K562 (cell line): Measurements from ENCODE around the gene GHRH. TPM values are rescaled to one million over a fixed set of nuclear protein-coding genes. Genes with fewer than 3 reads are reported as not detected.

ENCODE experiments used
- ATAC-seq: fragments of 200-7000 bp; cut with Tn5 transposase; 3 replicates; pipeline ENCODE4 v1.9.1; 2020; ENCODE audit warnings: moderate library complexity
- BruUV-seq: library from RNA; stranded (reverse); fragments of 400-500 nt; replicated peaks from 2 replicates; lab custom pipeline; 2021; lab: Mats Ljungman, UMichigan
- CTCF ChIA-PET: fragments of 300-600 bp; formaldehyde crosslinking; extraction: SDS; loops from one replicate; lab custom pipeline; 2021; ENCODE audit warnings: low intra/inter-chr PET ratio; lab: Yijun Ruan, JAX
- POLR2A ChIA-PET: fragments of 300-600, 350-650 bp; sonication (Branson Sonifier 250); formaldehyde crosslinking; extraction: SDS; loops from one replicate; lab custom pipeline; 2021; ENCODE audit warnings: antibody characterized with exemption, inconsistent platforms; lab: Yijun Ruan, JAX
- DNase-seq, 4 experiments: peaks; one replicate each; pipeline versions ENCODE4 v3.0.0 to v3.0.0-alpha.2; 2011 to 2018; ENCODE audit warnings: low spot score in 3 of 4, mixed read lengths in 3 of 4; ENCODE audit errors: extremely low read depth in 1 of 4
- FAIRE-seq: peaks from 2 replicates; lab custom pipeline; 2011; peaks lifted over from hg19 to GRCh38; lab: Jason Lieb, UNC
- H2AFZ ChIP-seq: 2 replicates; pipeline ENCODE4 v1.6.0; 2011; ENCODE audit warnings: low read depth, low read length, control low read depth, inconsistent platforms
- H3K27ac ChIP-seq: fragments of 200-600 bp; 3 replicates; pipeline ENCODE4 v1.8.0; 2011; ENCODE audit warnings: low read depth, mild to moderate bottlenecking, control low read depth, inconsistent platforms, low read length, moderate library complexity, mixed read lengths; ENCODE audit errors: extremely low read depth
- H3K27me3 ChIP-seq, 2 experiments: fragments of 300-600 bp in 1 of 2; 2 replicates in 1 of 2; 3 replicates in 1 of 2; pipeline versions ENCODE4 v1.6.0 to v1.8.0; 2011; ENCODE audit warnings: inconsistent platforms in 2 of 2, low read length in 2 of 2, mild to moderate bottlenecking in 1 of 2, mixed read lengths in 1 of 2, moderate library complexity in 1 of 2; ENCODE audit not compliant: control insufficient read depth in 2 of 2, insufficient read depth in 2 of 2
- H3K36me3 ChIP-seq: fragments of 300-600 bp; 3 replicates; pipeline ENCODE4 v1.8.0; 2011; ENCODE audit warnings: mild to moderate bottlenecking, low read length, inconsistent platforms; ENCODE audit not compliant: control insufficient read depth, insufficient read depth
- H3K4me1 ChIP-seq, 2 experiments: fragments of 200-600 bp in 1 of 2; replicated peaks in 1 of 2; 2 replicates in 1 of 2; 3 replicates in 1 of 2; pipeline versions ENCODE4 v1.5.1 to v1.8.0; 2011; ENCODE audit warnings: inconsistent platforms in 2 of 2, low read length in 2 of 2, mild to moderate bottlenecking in 1 of 2, mixed read lengths in 1 of 2, moderate library complexity in 1 of 2; ENCODE audit not compliant: control insufficient read depth in 2 of 2, insufficient read depth in 2 of 2
- H3K4me2 ChIP-seq: 2 replicates; pipeline ENCODE4 v1.6.1; 2011; ENCODE audit warnings: low read length, control low read depth, inconsistent platforms, mixed read lengths; ENCODE audit not compliant: insufficient read depth
- H3K4me3 ChIP-seq: fragments of 200-600 bp; sonication (generic), shearing (Covaris generic); 2 replicates; pipeline ENCODE4 v1.5.1; 2016; ENCODE audit warnings: control low read depth, inconsistent platforms
- H3K79me2 ChIP-seq: fragments of 200-600 bp; 3 replicates; pipeline ENCODE4 v1.8.0; 2011; ENCODE audit warnings: low read length, inconsistent platforms; ENCODE audit not compliant: control insufficient read depth, insufficient read depth
- H3K9ac ChIP-seq, 2 experiments: 2 replicates each; pipeline versions ENCODE4 v1.6.0 to v1.6.1; 2011; ENCODE audit warnings: low read depth in 2 of 2, low read length in 2 of 2, control low read depth in 1 of 2, inconsistent platforms in 1 of 2, mild to moderate bottlenecking in 1 of 2, mixed read lengths in 1 of 2; ENCODE audit not compliant: insufficient read depth in 1 of 2
- H3K9me1 ChIP-seq: one replicate; pipeline ENCODE4 v1.6.0; 2011; ENCODE audit warnings: inconsistent platforms, mild to moderate bottlenecking, low read length, moderate library complexity; ENCODE audit not compliant: control insufficient read depth, insufficient read depth
- H3K9me3 ChIP-seq: replicated peaks from 2 replicates; pipeline ENCODE4 v1.5.1; 2011; ENCODE audit warnings: low read depth, low read length, inconsistent platforms; ENCODE audit not compliant: control insufficient read depth, insufficient read depth
- H4K20me1 ChIP-seq: replicated peaks from 2 replicates; pipeline ENCODE4 v1.6.1; 2011; ENCODE audit warnings: low read length, inconsistent platforms, mixed read lengths; ENCODE audit not compliant: control insufficient read depth, insufficient read depth
- BCL6 ChIP-seq: fragments of 250-450 bp; sonication (Bioruptor Pico); IDR thresholded peaks from 2 replicates; pipeline ENCODE4 v1.4.0; 2020
- HNRNPL ChIP-seq: fragments of 200-400 bp; formaldehyde crosslinking; IDR thresholded peaks from 2 replicates; pipeline ENCODE4 v1.6.1; 2017; ENCODE audit warnings: low read depth, mild to moderate bottlenecking, low read length
- HNRNPUL1 ChIP-seq: fragments of 200-400 bp; formaldehyde crosslinking; IDR thresholded peaks from 2 replicates; pipeline ENCODE4 v1.6.1; 2017; ENCODE audit warnings: low read length
- MEIS2 ChIP-seq: fragments of 450-650 bp; IDR thresholded peaks from 2 replicates; pipeline ENCODE4 v1.6.1; 2014; ENCODE audit warnings: mild to moderate bottlenecking; ENCODE audit not compliant: partially characterized antibody
- MTA1 ChIP-seq: fragments of 450-650 bp; IDR thresholded peaks from 2 replicates; pipeline ENCODE4 v1.6.1; 2017; ENCODE audit warnings: borderline replicate concordance
- NR3C1 ChIP-seq: sonication (generic); formaldehyde crosslinking; IDR thresholded peaks from 2 replicates; pipeline ENCODE4 v1.8.1; 2022; ENCODE audit warnings: missing genetic modification reagents
- PHB2 ChIP-seq: fragments of 450-650 bp; IDR thresholded peaks from 2 replicates; pipeline ENCODE4 v1.6.1; 2017; ENCODE audit warnings: low read depth
- POLR2H ChIP-seq: IDR thresholded peaks from 2 replicates; pipeline ENCODE4 v1.6.1; 2016; ENCODE audit warnings: missing genetic modification characterization, low read depth, mild to moderate bottlenecking, control low read depth, missing compliant biosample characterization, moderate library complexity
- SIN3A ChIP-seq, 2 experiments: fragments of 150-350 bp in 1 of 2; IDR thresholded peaks; 2 replicates each; pipeline ENCODE4 v1.6.1; 2011 to 2016; ENCODE audit warnings: borderline replicate concordance in 2 of 2, low read depth in 2 of 2, low read length in 2 of 2, mild to moderate bottlenecking in 2 of 2, moderate library complexity in 2 of 2; ENCODE audit not compliant: control insufficient read depth in 1 of 2
- WGBS: fragments of 100-300 bp; shearing (Covaris generic); methylation state at CpG from one replicate; pipeline ENCODE4 v1.1.6; 2016; ENCODE audit warnings: low coverage, mixed read lengths; ENCODE audit not compliant: insufficient coverage; ENCODE audit errors: missing lambda C conversion rate; 5-methylcytosine and 5-hydroxymethylcytosine counted together
- in situ Hi-C: fragments of 300-500 bp; cut with MboI; formaldehyde crosslinking; loops from 4 replicates; pipeline ENCODE4 v1.15.0; 2018; ENCODE audit warnings: inconsistent platforms, mixed read lengths
- intact Hi-C: fragments of 100-400 bp; cut with micrococcal nuclease; formaldehyde crosslinking; loops from 2 replicates; pipeline ENCODE4 v1.14.2; 2022
- polyA plus RNA-seq, 8 experiments: library from polyadenylated mRNA; depleted of rRNA in 4 of 8; stranded (reverse) in 5 of 8; unstranded in 3 of 8; fragments of >200 nt; fragmentation: Nextera tagmentation in 2 of 8; fragmentation: Illumina TruSeq in 1 of 8; extraction: Ambion mirVana in 2 of 8; extraction: Trizol in 1 of 8; gene quantifications; 2 replicates each; pipeline versions ENCODE4 v1.2.1 to v1.2.3, GENCODE V29; 2011 to 2014; ENCODE audit warnings: inconsistent platforms in 1 of 8, missing spikeins in 1 of 8
- total RNA-seq, 7 experiments: library from RNA; depleted of rRNA in 6 of 7; stranded (reverse); fragments of >200 nt in 6 of 7; fragmentation: Illumina TruSeq in 2 of 7; extraction: Trizol in 2 of 7; gene quantifications; 2 replicates each; pipeline versions ENCODE4 v1.2.1 to v1.2.3, GENCODE V29; 2011 to 2021; ENCODE audit warnings: low replicate concordance in 1 of 7
- TF ChIP-seq, protein P1 (sequence below): fragments of 250-450 bp; sonication (Bioruptor Pico); IDR thresholded peaks from 2 replicates; pipeline ENCODE4 v1.8.0; 2021; ENCODE audit warnings: moderate library complexity, mild to moderate bottlenecking, inconsistent platforms
- TF ChIP-seq, protein P2 (sequence below): fragments of 450-650 bp; formaldehyde crosslinking; IDR thresholded peaks from 2 replicates; pipeline ENCODE4 v1.4.0; 2020; ENCODE audit warnings: mild to moderate bottlenecking, moderate library complexity
- TF ChIP-seq, protein P3 (sequence below): IDR thresholded peaks from 2 replicates; pipeline ENCODE4 v1.6.1; 2012; ENCODE audit warnings: low read depth, low read length, improper control_type of control experiment, borderline replicate concordance
- TF ChIP-seq, protein P4 (sequence below): fragments of 450-650 bp; IDR thresholded peaks from one replicate; pipeline ENCODE4 v1.6.1; 2018; ENCODE audit warnings: mild to moderate bottlenecking, moderate library complexity; ENCODE audit not compliant: partially characterized antibody
- TF ChIP-seq, protein P5 (sequence below): fragments of 250-450 bp; sonication (Bioruptor Pico); IDR thresholded peaks from 2 replicates; pipeline ENCODE4 v1.4.0; 2020

The GHRH gene
- total and polyA plus RNA-seq, 9 of the 15 experiments (the other 6 are each of a cell fraction or from before 2014, with no cell fraction given) = not detected

DNA sequence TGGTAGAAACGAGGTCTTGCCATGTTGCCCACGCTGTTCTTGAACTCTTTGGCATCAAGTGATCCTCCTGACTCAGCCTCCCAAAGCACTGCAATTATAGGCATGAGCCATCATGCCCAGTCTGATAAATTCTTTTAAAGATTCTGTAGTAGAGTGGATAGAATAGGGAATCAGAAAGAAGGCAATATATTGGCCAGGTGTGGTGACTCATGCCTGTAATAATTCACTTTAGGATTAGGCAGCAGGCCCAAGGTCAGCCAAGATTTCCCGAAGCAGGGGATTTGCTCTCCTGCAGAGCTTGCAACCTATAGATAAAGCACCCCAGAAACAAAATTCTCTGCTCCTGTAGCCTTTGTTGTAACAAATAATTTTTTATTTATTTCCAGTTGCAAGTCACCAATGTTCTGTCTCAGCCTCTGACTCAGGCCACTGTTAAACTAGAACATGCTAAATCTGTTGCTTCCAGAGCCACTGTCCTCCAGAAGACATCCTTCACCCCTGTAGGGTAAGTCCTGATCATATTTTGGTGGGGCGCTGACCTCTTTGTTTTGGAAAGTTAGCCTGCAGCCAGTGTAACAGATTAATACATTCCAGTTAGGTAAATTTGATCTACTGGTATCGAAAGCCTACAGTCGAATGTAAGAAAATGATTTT lies 51.8 kb downstream of the GHRH start:
- no TSS peak for BruUV-seq
- DNase-seq (no peak), ATAC-seq (no peak), FAIRE-seq (no peak)
- POLR2A ChIA-PET = interaction anchor here (0.8 kb wide), 1 partner anchor 22 kb away, joined by 3 read pairs; no protein-coding TSS in a partner anchor
- no peaks in the 10 kb centered on the region for H4K20me1 ChIP-seq
- no peak overlapping the region for H2AFZ ChIP-seq
- WGBS = 94% methylated on average over 6 of the region's 6 CpGs
- intact Hi-C loops (no loop called here), in situ Hi-C loops (no loop called here)
- H3K36me3 ChIP-seq = peaks cover 88% of the 10 kb centered on the region
- H3K9me3 ChIP-seq = no peaks in the 10 kb centered on the region
- no peak overlapping the region for H3K4me3 ChIP-seq
- H3K27me3 ChIP-seq = no peaks in the 10 kb centered on the region
- H3K79me2 ChIP-seq = no peaks in the 10 kb centered on the region
- no peak overlapping the region for H3K9ac ChIP-seq
- no peak overlapping the region for H3K27ac ChIP-seq
- no peaks in the 10 kb centered on the region for H3K9me1 ChIP-seq
- no peak overlapping the region for H3K4me2 ChIP-seq
- H3K4me1 ChIP-seq = no peaks in the 10 kb centered on the region
- CTCF ChIA-PET = no interaction called here
- TF ChIP-seq HNRNPL (no peak), PHB2 (no peak), HNRNPUL1 (no peak), MEIS2 (no peak), POLR2H (no peak), MTA1 (no peak), BCL6 (CRISPR knock-in tag) (no peak), SIN3A (IDR thresholded peaks at IDR 0.05; ENCODE audit: borderline replicate concordance in 2 of 2, control insufficient read depth in 1 of 2, low read depth in 2 of 2, low read length in 2 of 2) (no peak), NR3C1 (CRISPR knock-in tag) (no peak)
- TF ChIP-seq, protein P1, sequence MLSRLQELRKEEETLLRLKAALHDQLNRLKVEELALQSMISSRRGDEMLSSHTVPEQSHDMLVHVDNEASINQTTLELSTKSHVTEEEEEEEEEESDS (CRISPR knock-in tag) = no peak
- TF ChIP-seq, protein P2, sequence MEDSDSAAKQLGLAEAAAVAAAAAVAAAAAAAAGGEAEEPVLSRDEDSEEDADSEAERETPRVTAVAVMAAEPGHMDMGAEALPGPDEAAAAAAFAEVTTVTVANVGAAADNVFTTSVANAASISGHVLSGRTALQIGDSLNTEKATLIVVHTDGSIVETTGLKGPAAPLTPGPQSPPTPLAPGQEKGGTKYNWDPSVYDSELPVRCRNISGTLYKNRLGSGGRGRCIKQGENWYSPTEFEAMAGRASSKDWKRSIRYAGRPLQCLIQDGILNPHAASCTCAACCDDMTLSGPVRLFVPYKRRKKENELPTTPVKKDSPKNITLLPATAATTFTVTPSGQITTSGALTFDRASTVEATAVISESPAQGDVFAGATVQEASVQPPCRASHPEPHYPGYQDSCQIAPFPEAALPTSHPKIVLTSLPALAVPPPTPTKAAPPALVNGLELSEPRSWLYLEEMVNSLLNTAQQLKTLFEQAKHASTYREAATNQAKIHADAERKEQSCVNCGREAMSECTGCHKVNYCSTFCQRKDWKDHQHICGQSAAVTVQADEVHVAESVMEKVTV (CRISPR knock-in tag) = no peak
- TF ChIP-seq, protein P3, sequence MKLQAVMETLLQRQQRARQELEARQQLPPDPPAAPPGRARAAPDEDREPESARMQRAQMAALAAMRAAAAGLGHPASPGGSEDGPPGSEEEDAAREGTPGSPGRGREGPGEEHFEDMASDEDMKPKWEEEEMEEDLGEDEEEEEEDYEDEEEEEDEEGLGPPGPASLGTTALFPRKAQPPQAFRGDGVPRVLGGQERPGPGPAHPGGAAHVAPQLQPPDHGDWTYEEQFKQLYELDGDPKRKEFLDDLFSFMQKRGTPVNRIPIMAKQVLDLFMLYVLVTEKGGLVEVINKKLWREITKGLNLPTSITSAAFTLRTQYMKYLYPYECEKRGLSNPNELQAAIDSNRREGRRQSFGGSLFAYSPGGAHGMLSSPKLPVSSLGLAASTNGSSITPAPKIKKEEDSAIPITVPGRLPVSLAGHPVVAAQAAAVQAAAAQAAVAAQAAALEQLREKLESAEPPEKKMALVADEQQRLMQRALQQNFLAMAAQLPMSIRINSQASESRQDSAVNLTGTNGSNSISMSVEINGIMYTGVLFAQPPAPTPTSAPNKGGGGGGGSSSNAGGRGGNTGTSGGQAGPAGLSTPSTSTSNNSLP = no peak
- TF ChIP-seq, protein P4, sequence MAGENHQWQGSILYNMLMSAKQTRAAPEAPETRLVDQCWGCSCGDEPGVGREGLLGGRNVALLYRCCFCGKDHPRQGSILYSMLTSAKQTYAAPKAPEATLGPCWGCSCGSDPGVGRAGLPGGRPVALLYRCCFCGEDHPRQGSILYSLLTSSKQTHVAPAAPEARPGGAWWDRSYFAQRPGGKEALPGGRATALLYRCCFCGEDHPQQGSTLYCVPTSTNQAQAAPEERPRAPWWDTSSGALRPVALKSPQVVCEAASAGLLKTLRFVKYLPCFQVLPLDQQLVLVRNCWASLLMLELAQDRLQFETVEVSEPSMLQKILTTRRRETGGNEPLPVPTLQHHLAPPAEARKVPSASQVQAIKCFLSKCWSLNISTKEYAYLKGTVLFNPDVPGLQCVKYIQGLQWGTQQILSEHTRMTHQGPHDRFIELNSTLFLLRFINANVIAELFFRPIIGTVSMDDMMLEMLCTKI = no peak
- TF ChIP-seq, protein P5, sequence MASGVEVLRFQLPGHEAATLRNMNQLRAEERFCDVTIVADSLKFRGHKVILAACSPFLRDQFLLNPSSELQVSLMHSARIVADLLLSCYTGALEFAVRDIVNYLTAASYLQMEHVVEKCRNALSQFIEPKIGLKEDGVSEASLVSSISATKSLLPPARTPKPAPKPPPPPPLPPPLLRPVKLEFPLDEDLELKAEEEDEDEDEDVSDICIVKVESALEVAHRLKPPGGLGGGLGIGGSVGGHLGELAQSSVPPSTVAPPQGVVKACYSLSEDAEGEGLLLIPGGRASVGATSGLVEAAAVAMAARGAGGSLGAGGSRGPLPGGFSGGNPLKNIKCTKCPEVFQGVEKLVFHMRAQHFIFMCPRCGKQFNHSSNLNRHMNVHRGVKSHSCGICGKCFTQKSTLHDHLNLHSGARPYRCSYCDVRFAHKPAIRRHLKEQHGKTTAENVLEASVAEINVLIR (CRISPR knock-in tag) = no peak
